ES-I3 (cell line): ENCODE results near the gene FAM131B.
A peak's percentile ranks its signal among the peaks of the same experiment; 100 is the strongest.

ENCODE experiments used
- H3K36me3 ChIP-seq: 2 replicates; pipeline ENCODE4 v1.6.1; 2013; ENCODE audit warnings: mild to moderate bottlenecking, low read length, control low read depth, moderate library complexity; ENCODE audit not compliant: insufficient read depth
- H3K4me1 ChIP-seq: 2 replicates; pipeline ENCODE4 v1.6.1; 2013; ENCODE audit warnings: mild to moderate bottlenecking, control low read depth, low read length; ENCODE audit not compliant: insufficient read depth
- H3K9ac ChIP-seq: 2 replicates; pipeline ENCODE4 v1.6.1; 2013; ENCODE audit warnings: low read depth, mild to moderate bottlenecking, low read length, moderate library complexity
- H3K9me3 ChIP-seq: 2 replicates; pipeline ENCODE4 v1.6.1; 2013; ENCODE audit warnings: mild to moderate bottlenecking, low read length, moderate library complexity; ENCODE audit not compliant: control insufficient read depth, insufficient read depth

The FAM131B gene

DNA sequence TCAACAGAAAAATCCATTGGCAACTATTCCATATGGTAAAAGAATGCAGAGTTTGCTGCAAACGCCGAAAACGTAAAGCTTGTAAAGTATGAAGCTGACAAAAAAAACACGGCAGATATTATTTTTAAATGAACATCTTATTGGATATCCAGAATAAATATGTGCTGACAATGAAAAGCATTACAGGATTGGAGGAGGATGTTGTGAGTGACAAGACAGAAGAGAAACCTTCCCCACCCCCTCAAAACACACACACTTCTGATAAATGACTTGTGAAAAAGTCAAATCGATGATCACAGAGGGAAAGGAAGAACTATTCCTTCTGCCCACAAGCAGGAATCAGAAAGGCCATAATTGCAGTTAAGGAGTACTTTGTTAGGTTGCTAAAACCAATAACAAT is 14.6 kb downstream of the FAM131B start:
- H3K9me3 ChIP-seq = no peaks in the 10 kb centered on the region
- no peaks in the 10 kb centered on the region for H3K36me3 ChIP-seq
- no peak overlapping the region for H3K9ac ChIP-seq
- peaks cover 16% of the 10 kb centered on the region for H3K4me1 ChIP-seq

DNA sequence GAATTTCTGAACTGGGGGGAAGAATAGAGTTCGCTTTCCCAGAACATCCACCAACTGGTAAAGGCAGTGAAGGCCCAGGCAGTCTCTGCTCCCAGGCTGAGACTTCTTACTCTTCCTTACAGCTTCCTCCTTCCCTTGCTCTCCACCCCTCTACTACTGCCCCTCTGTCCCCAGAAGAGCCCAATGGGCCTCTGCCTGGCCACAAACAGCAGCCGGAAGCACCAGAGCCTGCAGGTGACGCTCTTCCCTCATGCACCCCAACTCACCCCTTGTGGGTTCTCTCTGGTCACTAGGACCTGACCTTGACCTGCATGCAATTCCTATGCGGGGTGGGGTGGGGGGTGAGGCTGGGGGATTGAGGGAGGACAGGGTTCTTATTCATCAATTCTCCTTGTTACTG is 16.5 kb downstream of the FAM131B start:
- Histone ChIP-seq H3K36me3 (no peaks in the 10 kb centered on the region), H3K9me3 (no peaks in the 10 kb centered on the region), H3K9ac (peak overlapping the region; percentile 23; the same call in 1 of the 2 replicates), H3K4me1 (peaks cover 2% of the 10 kb centered on the region; the same call in 1 of the 2 replicates)

DNA sequence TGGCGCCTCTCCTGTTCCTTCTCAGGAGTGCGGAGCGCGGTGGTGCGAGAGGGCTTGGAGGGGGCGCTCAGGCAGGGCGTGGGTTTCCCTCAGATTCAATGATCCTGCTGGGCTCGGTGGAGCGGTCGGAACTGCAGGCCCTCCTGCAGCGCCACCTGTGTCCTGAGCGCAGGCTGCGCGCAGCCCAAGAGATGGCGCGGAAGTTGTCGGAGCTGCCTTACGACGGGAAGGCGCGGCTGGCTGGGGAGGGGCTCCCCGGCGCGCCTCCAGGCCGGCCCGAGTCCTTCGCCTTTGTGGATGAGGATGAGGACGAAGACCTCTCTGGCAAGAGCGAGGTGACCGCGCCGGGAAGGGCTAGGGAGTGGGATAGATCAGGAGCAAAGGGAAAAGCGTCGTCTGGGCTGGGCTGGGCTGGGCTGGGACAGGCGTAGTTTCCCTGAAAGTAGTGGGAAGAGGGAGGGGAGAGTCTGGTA is 17.0 kb downstream of the FAM131B start:
- Histone ChIP-seq H3K36me3 (no peaks in the 10 kb centered on the region), H3K4me1 (no peaks in the 10 kb centered on the region; the same call in 1 of the 2 replicates), H3K9me3 (no peaks in the 10 kb centered on the region), H3K9ac (peak overlapping the region; percentile 23; the same call in 1 of the 2 replicates)

DNA sequence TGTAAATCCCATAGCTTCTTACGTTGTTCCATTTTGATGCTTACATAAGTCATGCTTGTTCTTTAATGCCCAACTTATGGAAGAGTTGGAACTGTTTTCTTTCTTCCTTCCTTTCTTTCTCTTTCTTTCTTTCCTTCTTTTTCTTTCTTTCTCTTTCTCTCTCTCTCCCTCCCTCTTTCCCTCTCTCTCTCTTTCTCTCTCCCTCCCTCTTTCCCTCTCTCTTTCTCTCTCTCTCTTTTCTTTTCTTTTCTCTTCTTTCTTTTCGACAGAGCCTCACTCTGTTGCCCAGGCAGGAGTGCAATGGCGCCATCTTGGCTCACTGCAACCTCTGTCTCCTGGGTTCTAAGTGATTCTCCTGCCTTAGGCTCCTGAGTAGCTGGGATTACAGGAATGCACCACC is 18.9 kb downstream of the FAM131B start:
- Histone ChIP-seq H3K9me3 (no peaks in the 10 kb centered on the region), H3K36me3 (no peaks in the 10 kb centered on the region), H3K4me1 (no peaks in the 10 kb centered on the region; the same call in 1 of the 2 replicates), H3K9ac (no peak overlapping the region)

DNA sequence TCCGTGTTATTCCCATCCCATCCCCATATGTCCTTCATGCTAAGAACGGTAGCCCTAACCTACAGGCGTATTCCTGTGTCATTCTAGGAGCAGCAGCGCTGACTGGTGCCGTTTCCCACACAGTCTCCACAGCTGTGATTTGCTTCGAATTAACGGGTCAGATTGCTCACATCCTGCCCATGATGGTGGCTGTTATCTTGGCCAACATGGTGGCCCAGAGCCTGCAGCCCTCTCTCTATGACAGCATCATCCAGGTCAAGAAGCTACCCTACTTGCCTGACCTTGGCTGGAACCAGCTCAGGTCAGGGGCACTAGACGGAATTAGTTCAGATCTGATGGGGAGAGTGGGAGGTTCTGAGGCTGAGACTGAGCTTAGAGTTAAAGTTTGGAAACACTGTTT is 20.7 kb downstream of the FAM131B start:
- H3K9ac ChIP-seq = no peak overlapping the region
- H3K9me3 ChIP-seq = no peaks in the 10 kb centered on the region
- H3K4me1 ChIP-seq = no peaks in the 10 kb centered on the region; the same call in 1 of the 2 replicates
- no peaks in the 10 kb centered on the region for H3K36me3 ChIP-seq

DNA sequence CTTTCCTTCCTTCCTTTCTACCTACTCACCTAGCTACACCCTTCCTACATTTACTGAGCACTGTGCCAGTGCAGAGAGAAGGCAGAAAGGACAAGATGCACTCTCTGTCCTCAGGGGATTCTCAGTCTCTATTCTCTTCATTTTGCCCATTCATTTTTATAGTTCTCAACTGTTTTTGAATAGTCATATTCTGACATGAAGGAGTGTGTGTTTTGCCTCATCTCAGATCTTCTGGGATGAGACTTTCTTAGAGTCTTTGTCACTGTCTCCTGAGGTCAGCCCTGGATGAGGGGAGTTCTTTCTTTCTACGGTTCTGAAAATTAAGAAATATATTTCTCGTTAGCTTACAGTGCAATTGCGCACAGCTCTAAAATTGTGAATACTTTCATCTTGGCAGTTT is 25.3 kb downstream of the FAM131B start:
- no peaks in the 10 kb centered on the region for H3K36me3 ChIP-seq
- no peak overlapping the region for H3K9ac ChIP-seq
- no peaks in the 10 kb centered on the region for H3K9me3 ChIP-seq
- H3K4me1 ChIP-seq = no peaks in the 10 kb centered on the region

DNA sequence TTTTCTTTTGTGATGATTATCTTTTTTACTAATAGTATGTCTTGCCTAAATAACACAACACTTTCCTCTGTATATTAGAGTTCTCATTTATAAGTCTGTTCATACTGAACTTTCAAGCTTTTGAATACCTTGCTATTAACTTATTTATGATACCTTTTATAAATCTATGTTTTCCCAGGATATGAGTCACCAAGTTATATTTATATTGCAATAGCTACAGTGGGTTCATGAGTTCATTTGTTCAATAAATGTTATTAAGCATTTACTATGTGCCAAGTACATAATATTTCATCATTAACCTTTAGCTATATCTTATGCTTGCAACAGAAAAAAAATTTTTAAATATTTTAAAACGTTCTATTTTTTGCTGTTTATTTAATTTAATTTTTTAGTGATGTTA is 28.3 kb downstream of the FAM131B start:
- no peak overlapping the region for H3K9ac ChIP-seq
- H3K4me1 ChIP-seq = no peaks in the 10 kb centered on the region
- no peaks in the 10 kb centered on the region for H3K9me3 ChIP-seq
- H3K36me3 ChIP-seq = no peaks in the 10 kb centered on the region

DNA sequence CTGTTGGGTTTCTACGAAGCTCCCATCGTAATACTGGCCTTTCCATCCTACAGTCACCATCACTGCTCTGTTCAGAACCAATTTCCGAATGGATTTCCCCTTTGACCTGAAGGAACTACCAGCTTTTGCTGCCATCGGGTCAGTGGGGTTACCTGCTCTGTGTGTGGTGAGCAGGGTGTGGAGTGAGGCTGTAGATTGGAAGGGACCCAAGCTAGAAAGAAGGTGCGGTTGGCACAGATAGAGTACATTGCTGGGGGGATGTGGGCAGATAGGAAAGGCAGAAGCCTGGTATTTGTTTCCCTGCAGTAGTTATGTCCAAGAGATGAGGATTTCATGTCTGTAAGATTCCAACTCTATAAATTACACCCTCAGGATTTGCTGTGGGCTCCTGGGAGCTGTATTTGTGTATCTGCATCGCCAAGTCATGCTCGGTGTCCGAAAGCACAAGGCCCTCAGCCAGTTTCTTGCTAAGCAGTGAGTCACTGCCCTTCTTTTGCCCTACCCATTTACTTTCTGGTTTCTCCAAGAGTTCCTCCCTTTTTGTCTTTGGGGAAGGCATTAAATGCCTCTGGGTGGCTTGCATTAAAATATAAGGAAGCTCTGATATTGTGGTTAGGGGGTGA is 31.2 kb downstream of the FAM131B start:
- no peaks in the 10 kb centered on the region for H3K4me1 ChIP-seq
- H3K9me3 ChIP-seq = no peaks in the 10 kb centered on the region
- H3K9ac ChIP-seq = no peak overlapping the region
- no peaks in the 10 kb centered on the region; the same call in 1 of the 2 replicates for H3K36me3 ChIP-seq

DNA sequence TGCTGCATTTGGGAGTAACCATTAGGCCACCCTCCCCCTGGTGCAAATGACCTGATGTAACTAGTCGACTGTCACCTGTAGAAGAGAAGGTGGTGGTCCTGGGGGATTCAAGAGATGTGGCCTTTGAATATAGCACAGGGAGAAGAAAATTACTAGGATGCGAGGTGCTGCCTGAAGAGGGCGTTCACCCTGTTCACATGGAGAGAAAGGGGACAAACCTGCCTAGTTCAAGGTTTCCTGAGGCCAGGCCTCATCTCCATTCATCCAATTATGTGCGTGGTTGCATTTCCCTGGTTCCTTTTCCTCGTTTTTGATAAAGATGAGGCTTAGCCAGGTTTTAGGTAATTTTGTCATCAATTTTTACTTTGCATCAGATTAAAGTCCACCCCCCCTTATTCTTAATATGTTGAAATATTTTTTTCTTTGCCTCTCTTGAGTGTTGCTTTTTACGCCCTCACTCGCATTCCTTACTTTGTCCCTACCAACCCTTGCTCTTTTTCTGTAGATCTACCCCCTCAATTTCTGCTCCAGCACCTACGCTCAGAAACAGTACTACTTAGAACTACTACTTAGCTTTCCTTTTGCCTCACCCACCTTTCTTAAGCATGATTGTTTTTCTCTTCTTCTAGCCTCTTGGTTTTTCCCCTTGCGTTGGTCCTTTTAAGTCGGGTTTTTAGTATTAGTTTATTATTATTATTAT is 32.9 kb downstream of the FAM131B start:
- Histone ChIP-seq H3K4me1 (peaks cover 12% of the 10 kb centered on the region; the same call in 1 of the 2 replicates), H3K9ac (no peak overlapping the region), H3K9me3 (no peaks in the 10 kb centered on the region)

DNA sequence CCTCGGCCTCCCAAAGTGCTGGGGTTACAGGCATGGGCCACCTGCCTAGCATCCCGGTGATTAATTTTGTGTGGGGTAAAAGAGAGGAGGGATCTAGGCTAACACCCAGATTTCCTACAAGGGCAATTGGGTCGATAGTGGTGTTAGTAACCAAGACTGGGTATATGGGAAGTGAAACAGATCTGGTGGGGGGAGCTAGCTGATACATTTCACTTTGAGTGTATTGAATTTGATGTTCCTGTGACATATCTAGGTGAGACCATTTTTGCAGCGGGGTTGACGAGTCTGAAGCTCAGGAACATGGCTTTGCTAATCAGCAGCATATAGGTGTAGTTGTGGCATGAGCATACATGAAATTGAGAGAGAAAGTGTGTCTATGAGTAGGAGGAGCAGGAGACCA is 34.6 kb downstream of the FAM131B start:
- H3K36me3 ChIP-seq = no peaks in the 10 kb centered on the region; the same call in 1 of the 2 replicates
- H3K4me1 ChIP-seq = peaks cover 17% of the 10 kb centered on the region
- H3K9ac ChIP-seq = no peak overlapping the region
- H3K9me3 ChIP-seq = no peaks in the 10 kb centered on the region

More for the DNA sequence above, 32.9 kb downstream of the FAM131B start:
- no peaks in the 10 kb centered on the region; the same call in 1 of the 2 replicates for H3K36me3 ChIP-seq

DNA sequence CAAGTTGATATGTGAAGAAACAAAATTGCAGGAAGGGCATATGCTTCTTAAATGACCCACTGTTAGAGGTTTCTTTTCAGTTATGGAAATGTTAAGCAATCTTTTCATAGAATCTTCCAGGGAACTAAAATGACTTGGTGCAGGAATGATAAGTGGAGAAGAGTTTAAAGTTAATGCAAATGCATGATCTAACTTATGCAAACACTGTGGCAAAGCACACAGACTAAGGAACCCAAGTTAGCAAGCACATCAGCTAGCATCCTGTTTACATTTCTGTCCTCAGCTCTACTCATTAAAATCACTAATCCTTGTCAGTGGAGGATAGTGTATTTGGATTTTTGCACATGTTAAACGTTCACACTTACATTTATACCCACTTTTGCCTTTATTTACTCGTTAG is 37.3 kb downstream of the FAM131B start:
- no peaks in the 10 kb centered on the region; the same call in 1 of the 2 replicates for H3K36me3 ChIP-seq
- no peak overlapping the region for H3K9ac ChIP-seq
- H3K4me1 ChIP-seq = peaks cover 17% of the 10 kb centered on the region
- no peaks in the 10 kb centered on the region for H3K9me3 ChIP-seq

DNA sequence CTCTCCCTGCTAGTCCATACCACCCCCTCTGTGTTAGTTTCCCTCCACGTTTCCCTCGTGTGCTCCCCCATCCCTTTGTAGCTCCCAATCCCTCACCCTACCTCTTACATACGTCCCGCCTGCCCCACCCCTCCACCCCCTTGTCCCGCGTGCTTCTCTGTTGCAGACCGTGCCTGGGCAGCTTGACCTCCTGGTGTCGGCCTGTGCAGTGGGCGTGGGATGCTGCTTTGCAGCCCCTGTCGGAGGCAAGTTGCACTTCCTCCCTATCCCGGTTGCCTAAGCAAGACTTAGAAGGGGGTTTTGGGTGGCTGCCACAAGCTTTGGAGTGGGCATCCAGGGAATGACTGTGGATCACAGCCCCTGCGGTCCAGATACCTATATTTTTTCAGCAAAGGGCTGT is 38.9 kb downstream of the FAM131B start:
- H3K9ac ChIP-seq = no peak overlapping the region

DNA sequence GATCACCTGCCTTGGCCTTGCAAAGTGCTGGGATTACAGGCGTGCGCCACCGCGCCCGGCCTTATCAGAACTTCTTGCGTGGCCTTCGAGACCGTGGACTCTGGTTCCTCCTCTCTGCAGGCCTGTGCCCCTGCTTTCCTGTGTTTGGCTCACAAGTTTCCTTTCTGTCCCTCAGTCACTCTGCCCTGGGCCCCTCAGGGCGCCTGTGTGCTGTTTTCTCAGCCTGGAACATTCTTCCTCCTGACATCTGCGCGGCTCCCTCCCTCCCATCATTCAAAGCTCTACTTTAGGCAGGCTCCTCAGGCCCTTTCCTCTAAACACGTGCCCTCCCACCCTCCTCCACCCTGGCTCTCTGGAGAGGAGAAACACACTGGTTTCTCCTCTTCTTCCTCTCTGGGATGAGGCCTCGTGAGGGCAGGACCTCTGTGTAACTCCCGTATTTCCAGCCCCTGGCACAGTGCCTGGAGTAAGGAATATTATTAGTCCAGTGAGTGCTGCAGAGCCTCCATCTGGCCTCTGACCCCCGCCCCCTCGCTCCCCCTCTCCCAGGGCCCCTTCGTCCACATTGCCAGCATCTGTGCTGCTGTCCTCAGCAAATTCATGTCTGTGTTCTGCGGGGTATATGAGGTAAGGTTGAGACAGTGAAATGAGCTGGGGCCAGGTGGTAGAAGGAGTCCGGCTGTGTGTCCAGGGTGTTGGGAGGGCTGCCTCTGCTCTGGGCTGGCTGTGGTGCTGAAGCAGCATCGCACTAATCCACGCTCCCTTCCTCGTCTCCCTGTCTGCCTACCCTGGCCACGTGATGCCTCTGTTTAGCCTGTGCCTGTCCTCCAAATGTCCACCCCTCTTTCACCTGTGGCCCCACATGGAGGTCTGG is 39.5 kb downstream of the FAM131B start:
- Histone ChIP-seq H3K9ac (no peak overlapping the region), H3K4me1 (peaks cover 17% of the 10 kb centered on the region), H3K9me3 (no peaks in the 10 kb centered on the region), H3K36me3 (no peaks in the 10 kb centered on the region)

More for the DNA sequence above, 38.9 kb downstream of the FAM131B start:
- Histone ChIP-seq H3K4me1 (peaks cover 17% of the 10 kb centered on the region), H3K36me3 (no peaks in the 10 kb centered on the region; the same call in 1 of the 2 replicates), H3K9me3 (no peaks in the 10 kb centered on the region)

DNA sequence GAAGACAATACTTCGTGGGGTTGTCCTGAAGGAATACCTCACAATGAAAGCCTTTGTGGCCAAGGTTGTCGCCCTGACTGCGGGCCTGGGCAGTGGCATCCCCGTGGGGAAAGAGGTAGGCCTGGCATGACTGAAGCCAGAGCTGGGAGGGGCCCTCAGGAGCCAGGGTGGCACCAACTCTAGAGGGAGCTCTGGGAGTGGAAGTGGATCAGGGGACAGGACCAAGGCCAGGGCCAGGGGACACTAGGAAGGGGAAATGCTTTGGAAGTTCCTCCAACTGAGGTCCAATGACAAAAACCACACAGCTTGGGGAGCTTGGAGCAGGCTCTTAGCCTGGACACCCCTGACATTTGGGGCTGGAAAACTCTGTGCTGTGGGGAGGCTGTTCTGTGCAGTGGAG is 40.8 kb downstream of the FAM131B start:
- no peaks in the 10 kb centered on the region for H3K36me3 ChIP-seq
- no peaks in the 10 kb centered on the region for H3K9me3 ChIP-seq
- no peak overlapping the region for H3K9ac ChIP-seq
- peaks cover 17% of the 10 kb centered on the region for H3K4me1 ChIP-seq
